IMR-90 (cell line): Measurements from ENCODE around the gene SFXN3. TPM values are rescaled to one million over a fixed set of nuclear protein-coding genes. Genes with fewer than 3 reads are reported as not detected.

Experiments used
- ATAC-seq: fragments of 200-7000 bp; cut with Tn5 transposase; 2 replicates; pipeline ENCODE4 v1.9.1; 2020; ENCODE audit warnings: low read depth, mild to moderate bottlenecking, moderate library complexity
- BruUV-seq: library from RNA; stranded (reverse); fragments of 400-500 nt; replicated peaks from 2 replicates; lab custom pipeline; 2021; lab: Mats Ljungman, UMichigan
- CTCF ChIA-PET: fragments of 300-600 bp; formaldehyde crosslinking; extraction: SDS; loops from one replicate; lab custom pipeline; 2021; ENCODE audit warnings: antibody characterized with exemption; lab: Yijun Ruan, JAX
- POLR2A ChIA-PET: fragments of 300-600 bp; sonication (Branson Sonifier 250); formaldehyde crosslinking; loops from one replicate; lab custom pipeline; 2022; ENCODE audit warnings: antibody characterized with exemption; ENCODE audit not compliant: unreplicated experiment; lab: Charles Lee
- DNase-seq: peaks from one replicate; pipeline ENCODE4 v3.0.0; 2013
- H2AFZ ChIP-seq: replicated peaks from 2 replicates; pipeline ENCODE3; 2013; ENCODE audit warnings: low read length, mild to moderate bottlenecking; ENCODE audit not compliant: poor library complexity
- H2AK5ac ChIP-seq: 2 replicates; pipeline ENCODE4 v1.6.1; 2013; ENCODE audit warnings: low read depth, low read length, inconsistent platforms
- H2AK9ac ChIP-seq: replicated peaks from 2 replicates; pipeline ENCODE3; 2013; ENCODE audit warnings: mild to moderate bottlenecking, low read depth, low read length, moderate library complexity; ENCODE audit not compliant: poor library complexity
- H2BK120ac ChIP-seq: 2 replicates; pipeline ENCODE4 v1.6.1; 2013; ENCODE audit warnings: low read depth, low read length, inconsistent platforms
- H2BK15ac ChIP-seq: 3 replicates; pipeline ENCODE4 v1.6.1; 2013; ENCODE audit warnings: low read depth, low read length, inconsistent platforms
- H2BK20ac ChIP-seq: 2 replicates; pipeline ENCODE4 v1.6.1; 2013; ENCODE audit warnings: low read depth, mild to moderate bottlenecking, inconsistent platforms, low read length, moderate library complexity
- H2BK5ac ChIP-seq: 2 replicates; pipeline ENCODE4 v1.6.1; 2013; ENCODE audit warnings: mild to moderate bottlenecking, low read depth, low read length, inconsistent platforms; ENCODE audit not compliant: poor library complexity, severe bottlenecking
- H3K14ac ChIP-seq: replicated peaks from 2 replicates; pipeline ENCODE4 v1.6.1; 2013; ENCODE audit warnings: low read depth, low read length, inconsistent platforms
- H3K18ac ChIP-seq: 2 replicates; pipeline ENCODE4 v1.6.1; 2013; ENCODE audit warnings: low read depth, low read length, control low read depth
- H3K23ac ChIP-seq: 2 replicates; pipeline ENCODE4 v1.6.1; 2013; ENCODE audit warnings: low read depth, low read length, inconsistent platforms
- H3K27ac ChIP-seq: 2 replicates; pipeline ENCODE4 v1.5.1; 2013; ENCODE audit warnings: mild to moderate bottlenecking, control low read depth, low read length; ENCODE audit not compliant: insufficient read depth
- H3K27me3 ChIP-seq: 2 replicates; pipeline ENCODE4 v1.6.1; 2013; ENCODE audit warnings: low read length; ENCODE audit not compliant: control insufficient read depth, insufficient read depth
- H3K36me3 ChIP-seq: 2 replicates; pipeline ENCODE4 v1.6.1; 2013; ENCODE audit warnings: low read length, mixed read lengths; ENCODE audit not compliant: control insufficient read depth, insufficient read depth
- H3K4ac ChIP-seq: 2 replicates; pipeline ENCODE4 v1.6.1; 2013; ENCODE audit warnings: low read depth, low read length, inconsistent platforms
- H3K4me1 ChIP-seq: 2 replicates; pipeline ENCODE4 v1.6.1; 2013; ENCODE audit warnings: low read length, mixed read lengths; ENCODE audit not compliant: control insufficient read depth, insufficient read depth
- H3K4me2 ChIP-seq: 2 replicates; pipeline ENCODE4 v1.6.1; 2013; ENCODE audit warnings: low read depth, mild to moderate bottlenecking, control low read depth, low read length, moderate library complexity
- H3K4me3 ChIP-seq: 2 replicates; pipeline ENCODE4 v1.5.1; 2013; ENCODE audit warnings: low read depth, mild to moderate bottlenecking, control low read depth, low read length, moderate library complexity; ENCODE audit not compliant: insufficient read depth
- H3K56ac ChIP-seq: 2 replicates; pipeline ENCODE4 v1.6.1; 2013; ENCODE audit warnings: low read length, inconsistent platforms; ENCODE audit not compliant: insufficient read depth; ENCODE audit errors: extremely low read depth
- H3K79me1 ChIP-seq, 2 experiments: 2 replicates each; pipeline ENCODE4 v1.6.1; 2013; ENCODE audit warnings: low read length in 2 of 2, inconsistent platforms in 1 of 2, low read depth in 1 of 2
- H3K9ac ChIP-seq: 2 replicates; pipeline ENCODE4 v1.6.1; 2013; ENCODE audit warnings: low read depth, low read length, control low read depth
- H3K9me1 ChIP-seq: 2 replicates; pipeline ENCODE4 v1.6.1; 2013; ENCODE audit warnings: low read length, inconsistent platforms; ENCODE audit not compliant: insufficient read depth
- H3K9me3 ChIP-seq: 2 replicates; pipeline ENCODE4 v1.6.1; 2013; ENCODE audit warnings: low read length; ENCODE audit not compliant: control insufficient read depth, insufficient read depth
- H4K20me1 ChIP-seq: 2 replicates; pipeline ENCODE4 v1.6.1; 2013; ENCODE audit warnings: low read length, inconsistent platforms; ENCODE audit not compliant: insufficient read depth
- H4K5ac ChIP-seq: 2 replicates; pipeline ENCODE4 v1.6.1; 2013; ENCODE audit warnings: mild to moderate bottlenecking, low read depth, low read length, control low read depth
- H4K8ac ChIP-seq, 2 experiments: 2 replicates each; pipeline ENCODE4 v1.6.1; 2013; ENCODE audit warnings: low read depth in 2 of 2, low read length in 2 of 2, control low read depth in 1 of 2, inconsistent platforms in 1 of 2
- H4K91ac ChIP-seq: 2 replicates; pipeline ENCODE4 v1.6.1; 2013; ENCODE audit warnings: low read depth, low read length, inconsistent platforms; ENCODE audit not compliant: insufficient read depth
- MAZ ChIP-seq: IDR thresholded peaks from 2 replicates; pipeline ENCODE4 v1.6.1; 2012; ENCODE audit warnings: low read depth, mild to moderate bottlenecking, low read length, improper control_type of control experiment, moderate library complexity, borderline replicate concordance
- MXI1 ChIP-seq: IDR thresholded peaks from 2 replicates; pipeline ENCODE4 v1.6.1; 2012; ENCODE audit warnings: low read depth, mild to moderate bottlenecking, low read length, moderate library complexity, borderline replicate concordance
- RCOR1 ChIP-seq: IDR thresholded peaks from 2 replicates; pipeline ENCODE4 v1.6.1; 2012; ENCODE audit warnings: mild to moderate bottlenecking, low read length, improper control_type of control experiment; ENCODE audit not compliant: insufficient replicate concordance
- SMC3 ChIP-seq: fragments of 150-350 bp; IDR thresholded peaks from 2 replicates; pipeline ENCODE4 v1.6.1; 2016; ENCODE audit warnings: low read depth, mild to moderate bottlenecking, antibody characterized with exemption, low read length, moderate library complexity
- WGBS, 2 experiments: methylation state at CpG; one replicate each; pipeline versions ENCODE4 v1.1.5 to v1.1.7; 2013; ENCODE audit warnings: missing lambda C conversion rate in 2 of 2; ENCODE audit not compliant: insufficient read length in 1 of 2; ENCODE audit errors: extremely low coverage in 2 of 2; 5-methylcytosine and 5-hydroxymethylcytosine counted together
- dilution Hi-C: fragments of 300-500 bp; cut with HindIII; formaldehyde crosslinking; loops from one replicate; pipeline ENCODE4 v1.14.3; 2018; ENCODE audit warnings: low sequenced_read_pairs; ENCODE audit not compliant: unreplicated experiment
- in situ Hi-C: fragments of 300-500 bp; cut with MboI; formaldehyde crosslinking; loops from 3 replicates; pipeline ENCODE4 v1.14.3; 2019; ENCODE audit warnings: low sequenced_read_pairs, inconsistent platforms, mixed read lengths
- intact Hi-C: fragments of 100-400 bp; cut with micrococcal nuclease; formaldehyde crosslinking; loops from 2 replicates; pipeline ENCODE4 v1.10.0; 2022
- polyA plus RNA-seq, 3 experiments: library from polyadenylated mRNA; depleted of rRNA; stranded (reverse); fragments of >200 nt; gene quantifications; 2 replicates each; pipeline ENCODE4 v1.2.3, GENCODE V29; 2012; ENCODE audit warnings: low replicate concordance in 1 of 3
- total RNA-seq: library from RNA; depleted of rRNA; stranded (reverse); fragments of >200 nt; gene quantifications from 2 replicates; pipeline ENCODE4 v1.2.3, GENCODE V29; 2012
- TF ChIP-seq, protein P1 (sequence below): fragments of 150-350 bp; IDR thresholded peaks from 2 replicates; pipeline ENCODE4 v1.6.1; 2017; ENCODE audit warnings: mild to moderate bottlenecking, antibody characterized with exemption, low read length, low read depth

Gene SFXN3
- total and polyA plus RNA-seq, 2 of the 4 experiments (the other 2 are of a cell fraction), result 64.7 to 77.2 TPM

DNA sequence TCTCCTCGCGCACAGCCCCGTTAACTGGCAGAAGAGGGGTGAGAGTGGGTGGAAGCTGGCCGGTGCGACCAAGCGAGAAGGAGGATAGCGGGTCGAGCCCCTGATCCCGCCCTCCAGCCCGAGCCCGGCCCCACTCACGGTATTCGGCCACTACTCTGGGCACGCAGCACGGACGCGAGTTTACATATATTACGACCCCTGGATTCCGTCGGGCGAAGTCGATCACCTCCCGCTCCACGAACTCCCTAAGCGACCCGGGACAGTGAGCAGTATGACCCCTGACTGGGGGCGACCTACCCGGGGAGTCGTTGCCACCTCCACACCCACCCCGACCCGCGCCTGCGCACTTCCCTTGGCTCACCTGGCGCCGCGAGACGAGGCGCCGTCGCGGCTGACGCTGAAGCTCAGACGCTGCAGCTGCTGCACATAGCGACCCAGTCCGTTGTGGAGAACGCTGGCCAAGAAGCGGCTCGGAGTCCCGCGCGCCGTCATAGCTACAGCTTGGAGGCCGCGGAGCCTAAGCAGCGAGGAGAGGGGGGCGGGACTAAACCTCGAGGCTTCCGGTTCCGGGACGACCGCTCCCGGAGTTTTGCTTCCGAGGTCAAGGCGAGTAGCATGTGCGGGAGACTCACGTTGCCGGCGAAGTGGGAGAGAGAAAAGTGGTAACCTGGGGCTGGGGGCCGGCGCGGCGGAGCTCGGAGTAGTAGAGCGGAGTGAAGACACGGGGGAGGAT lies 43.9 kb upstream of the SFXN3 start, which contains the start of the genes MRPL43 and TWNK:
Gene MRPL43, minus strand, starts transcription at position 546 of the 733 bp plus-strand sequence. Its CDS starts 54 bp downstream, at position 492.
Gene TWNK, plus strand, starts transcription at position 592 of the 733 bp plus-strand sequence. CDS start 668 bp downstream, outside the sequence.
- H2AK5ac ChIP-seq, result peak within 1 kb of the TSS; percentile 88
- ChIA-PET CTCF (interaction anchor here (1.5 kb wide), 1 partner anchor 28 kb away, joined by 3 read pairs; no protein-coding TSS in a partner anchor), POLR2A (no interaction called here)
- peak within 1 kb of the TSS; percentile 95 to 100 for H4K8ac ChIP-seq
- ATAC-seq, result peak; percentile 94
- peak; percentile 64 for DNase-seq
- H3K56ac ChIP-seq, result peak within 1 kb of the TSS; percentile 87
- H3K4me3 ChIP-seq, result peak within 1 kb of the TSS; percentile 90
- peak within 1 kb of the TSS; percentile 99 for H2AFZ ChIP-seq
- peaks cover 31% of the 10 kb centered on the region for H3K36me3 ChIP-seq
- H3K18ac ChIP-seq, result peak within 1 kb of the TSS; percentile 89; the same call in 1 of the 2 replicates
- H3K9me3 ChIP-seq, result no peaks in the 10 kb centered on the region
- no peaks in the 10 kb centered on the region for H3K27me3 ChIP-seq
- H3K4me1 ChIP-seq, result peaks cover 8% of the 10 kb centered on the region; the same call in 1 of the 2 replicates
- peak within 1 kb of the TSS; percentile 99 for H3K4ac ChIP-seq
- H3K27ac ChIP-seq, result peak within 1 kb of the TSS; percentile 98
- intact Hi-C loops, result no loop called here
- TF ChIP-seq MXI1, result peak; percentile 99
- TF ChIP-seq SMC3, result no peak
- TF ChIP-seq, protein P1, sequence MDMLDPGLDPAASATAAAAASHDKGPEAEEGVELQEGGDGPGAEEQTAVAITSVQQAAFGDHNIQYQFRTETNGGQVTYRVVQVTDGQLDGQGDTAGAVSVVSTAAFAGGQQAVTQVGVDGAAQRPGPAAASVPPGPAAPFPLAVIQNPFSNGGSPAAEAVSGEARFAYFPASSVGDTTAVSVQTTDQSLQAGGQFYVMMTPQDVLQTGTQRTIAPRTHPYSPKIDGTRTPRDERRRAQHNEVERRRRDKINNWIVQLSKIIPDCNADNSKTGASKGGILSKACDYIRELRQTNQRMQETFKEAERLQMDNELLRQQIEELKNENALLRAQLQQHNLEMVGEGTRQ, result peak; percentile 1; the same call in 1 of the 2 replicates
- no peak for TF ChIP-seq RCOR1
- TF ChIP-seq MAZ, result peak; percentile 8; the same call in 1 of the 2 replicates
- peak within 1 kb of the TSS; percentile 99 for H3K4me2 ChIP-seq
- H3K79me1 ChIP-seq, result peaks cover 60 to 67% of the 10 kb centered on the region in 2 experiments
- peak within 1 kb of the TSS; percentile 98 for H2AK9ac ChIP-seq
- WGBS, 2 experiments, result 1% methylated on average over 60 of the region's 75 CpGs; no CpG with 5 or more reads in 1 of the 2 experiments
- BruUV-seq, result no TSS peak
- in situ Hi-C loops, result no loop called here
- peak within 1 kb of the TSS; percentile 95 for H4K91ac ChIP-seq
- peaks cover 9% of the 10 kb centered on the region for H3K9me1 ChIP-seq
- H3K9ac ChIP-seq, result peak within 1 kb of the TSS; percentile 97
- peak within 1 kb of the TSS; percentile 96 for H4K5ac ChIP-seq
- peak within 1 kb of the TSS; percentile 99 for H3K14ac ChIP-seq
- dilution Hi-C loops, result no loop called here
- 0 out of 2 replicates have a peak, but pooled peaks cover 3% of the 10 kb centered on the region for H4K20me1 ChIP-seq
- peak within 1 kb of the TSS; percentile 87 for H2BK120ac ChIP-seq
- H2BK5ac ChIP-seq, result peak within 1 kb of the TSS; percentile 96
- peak within 1 kb of the TSS; percentile 94 for H3K23ac ChIP-seq
- H2BK15ac ChIP-seq, result 0 out of 3 replicates have a peak within 1 kb of the TSS, but pooled peaks have one; percentile 51
- peak within 1 kb of the TSS; percentile 84; the same call in 1 of the 2 replicates for H2BK20ac ChIP-seq
